Mucosa of gallbladder (tissue), 1 donor: ENCODE data around the gene RNF17. TPM values are rescaled to one million over a fixed set of nuclear protein-coding genes. Genes with fewer than 3 reads are reported as not detected.
"Not testable (repeated sequence)": the region's sequence is repeated elsewhere in the genome, so short reads cannot be mapped to it uniquely, and the experiment has no call there.

ENCODE experiments used
- DNase-seq: peaks from one replicate; pipeline ENCODE4 v3.0.0-alpha.2; 2020; ENCODE audit warnings: low spot score
- total RNA-seq: library from RNA; stranded (reverse); gene quantifications from one replicate; pipeline ENCODE4 v1.2.1, GENCODE V29; 2021
- donor health status: DM: no; HTN: no; CAD: no.

RNF17 gene
- total RNA-seq, 1 donor from 2014 or later: not detected

GRCh38 chr13:24745516-24745860, 18.5 kb upstream of the RNF17 start:
- no peak for DNase-seq

GRCh38 chr13:24745861-24746617, 17.9 kb upstream of the RNF17 start:
- no peak for DNase-seq

- DNase-seq: no peak
Observed at GRCh38 chr13:24746618-24747247, 17.2 kb upstream of the RNF17 start.

GRCh38 chr13:24747248-24748060, 16.5 kb upstream of the RNF17 start:
- DNase-seq: no peak

- no peak for DNase-seq
Observed at GRCh38 chr13:24748061-24748400, 15.9 kb upstream of the RNF17 start.

- no peak for DNase-seq
Observed at GRCh38 chr13:24759197-24759596, 4.8 kb upstream of the RNF17 start.

GRCh38 chr13:24764276-24764630, 284 bp downstream of the RNF17 start:
- DNase-seq: no peak

- DNase-seq: no peak
Observed at GRCh38 chr13:24777171-24777570, 13.2 kb downstream of the RNF17 start.

GRCh38 chr13:24784319-24784718, 20.4 kb downstream of the RNF17 start:
- DNase-seq: no peak

GRCh38 chr13:24788538-24788937, 24.6 kb downstream of the RNF17 start:
- DNase-seq: no peak

GRCh38 chr13:24802074-24802473, 38.1 kb downstream of the RNF17 start:
- DNase-seq: no peak

GRCh38 chr13:24821207-24821606, 57.2 kb downstream of the RNF17 start:
- DNase-seq: no peak

- DNase-seq: no peak
Observed at GRCh38 chr13:24822640-24823039, 58.7 kb downstream of the RNF17 start.

- DNase-seq: not testable (repeated sequence)
Observed at GRCh38 chr13:24823122-24823710, 59.2 kb downstream of the RNF17 start.

GRCh38 chr13:24827799-24828198, 63.8 kb downstream of the RNF17 start:
- DNase-seq: no peak

GRCh38 chr13:24834902-24835510, 71.0 kb downstream of the RNF17 start:
- no peak for DNase-seq

- DNase-seq: not testable (repeated sequence)
Observed at GRCh38 chr13:24837528-24837927, 73.6 kb downstream of the RNF17 start.

- DNase-seq: no peak
Observed at GRCh38 chr13:24842549-24843274, 78.7 kb downstream of the RNF17 start.

GRCh38 chr13:24851546-24851945, 87.6 kb downstream of the RNF17 start:
- no peak for DNase-seq

- no peak for DNase-seq
Observed at GRCh38 chr13:24854311-24854710, 90.3 kb downstream of the RNF17 start.

GRCh38 chr13:24858953-24859352, 95.0 kb downstream of the RNF17 start:
- no peak for DNase-seq
